ENCODE measurements around the gene ARID5B. TPM values are rescaled to one million over a fixed set of nuclear protein-coding genes. Genes with fewer than 3 reads are reported as not detected.
A peak's percentile ranks its signal among the peaks of the same experiment; 100 is the strongest.

ARID5B gene
- polyA plus RNA-seq, 6 donors from 2014 or later: 68.6 to 165 (median 122) TPM

DNA sequence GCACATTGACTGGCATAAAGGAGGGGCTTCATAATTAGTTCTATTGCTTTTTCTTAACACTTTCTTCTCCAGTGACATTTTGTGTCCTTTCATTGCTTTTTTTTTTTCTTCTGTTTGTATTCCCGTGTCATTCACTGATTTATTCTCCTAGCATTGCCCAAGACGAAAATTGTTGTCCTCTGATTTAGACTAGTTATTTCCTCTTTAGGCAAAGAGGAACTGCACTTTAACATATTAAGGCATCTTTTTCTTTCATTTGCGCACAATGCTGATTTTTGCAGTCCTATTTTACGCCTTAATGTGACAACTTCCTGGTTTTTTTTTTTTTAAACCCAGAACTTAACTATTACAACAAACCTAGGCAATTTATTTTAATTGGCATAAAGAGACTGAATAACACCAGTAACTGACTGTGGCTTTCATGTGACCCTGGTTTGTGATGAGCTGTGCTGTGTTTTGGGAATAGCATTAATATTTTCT, 39.7 kb downstream of the ARID5B start:
- peak; percentile 81 to 85 for ATAC-seq (ENCODE audit: low read depth in 2 of 2)
- H3K36me3 Mint-ChIP-seq: peaks cover 17 to 41% of the 10 kb centered on the region in 2 donors
- peaks cover 52 to 91% (median 70%) of the 10 kb centered on the region in 3 donors for H3K4me1 Mint-ChIP-seq

DNA sequence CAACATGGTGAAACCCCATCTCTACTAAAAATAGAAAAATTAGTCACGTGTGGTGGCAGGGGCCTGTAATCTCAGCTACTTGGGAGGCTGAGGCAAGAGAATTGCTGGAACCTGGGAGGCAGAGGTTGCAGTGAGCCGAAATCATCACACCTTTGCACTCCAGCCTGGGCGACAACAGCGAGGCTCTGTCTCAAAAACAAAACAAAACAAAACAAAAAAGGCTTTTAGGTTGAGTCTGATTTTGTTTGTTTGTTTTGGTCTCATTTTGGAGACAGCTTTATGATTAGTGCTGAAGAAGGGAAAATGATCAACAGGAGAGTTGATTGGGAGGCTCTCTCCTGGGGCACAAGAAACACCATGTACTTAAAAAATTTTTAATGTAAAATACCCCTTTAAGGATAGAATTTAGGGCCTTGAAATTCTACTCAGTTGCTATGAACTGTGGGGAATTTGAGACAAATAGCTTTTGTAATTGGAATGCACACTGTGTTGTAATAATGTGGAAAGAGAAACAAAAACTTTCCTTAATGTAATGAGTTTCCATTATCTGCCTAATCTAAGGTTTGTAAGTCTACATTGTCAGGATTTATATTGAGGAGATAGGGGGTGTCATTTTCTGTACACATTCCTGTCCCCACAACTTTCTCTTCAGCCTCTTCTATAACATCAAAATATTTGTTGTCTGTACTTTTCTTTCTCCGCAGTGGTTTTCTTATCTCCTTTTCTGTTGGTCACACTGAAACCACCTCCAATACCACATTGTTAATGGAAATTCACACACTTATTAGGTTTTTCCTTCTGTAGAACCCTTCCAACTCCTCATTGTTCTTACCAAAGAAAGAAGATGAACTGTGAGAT, 41.3 kb downstream of the ARID5B start:
- ATAC-seq (ENCODE audit: low read depth in 2 of 2): no peak
- Mint-ChIP-seq H3K27ac (peak overlapping the region; percentile 87 to 98 (median 94)), H3K9me3 (peaks cover 0 to 2% (median 0%) of the 10 kb centered on the region in 7 donors), H3K4me3 (peak overlapping the region; percentile 54 to 83 (median 60)), H3K36me3 (peaks cover 17 to 45% of the 10 kb centered on the region in 2 donors), H3K27me3 (no peaks in the 10 kb centered on the region), H3K4me1 (peaks cover 43 to 86% (median 59%) of the 10 kb centered on the region in 3 donors)
- no peak for DNase-seq

More for the DNA sequence above, 39.7 kb downstream of the ARID5B start:
- Mint-ChIP-seq H3K27ac (peak overlapping the region; percentile 87 to 98 (median 94)), H3K27me3 (no peaks in the 10 kb centered on the region), H3K4me3 (peak overlapping the region; percentile 45 to 83 (median 62)), H3K9me3 (peaks cover 0 to 2% (median 0%) of the 10 kb centered on the region in 7 donors)
- DNase-seq: peak; percentile 77

DNA sequence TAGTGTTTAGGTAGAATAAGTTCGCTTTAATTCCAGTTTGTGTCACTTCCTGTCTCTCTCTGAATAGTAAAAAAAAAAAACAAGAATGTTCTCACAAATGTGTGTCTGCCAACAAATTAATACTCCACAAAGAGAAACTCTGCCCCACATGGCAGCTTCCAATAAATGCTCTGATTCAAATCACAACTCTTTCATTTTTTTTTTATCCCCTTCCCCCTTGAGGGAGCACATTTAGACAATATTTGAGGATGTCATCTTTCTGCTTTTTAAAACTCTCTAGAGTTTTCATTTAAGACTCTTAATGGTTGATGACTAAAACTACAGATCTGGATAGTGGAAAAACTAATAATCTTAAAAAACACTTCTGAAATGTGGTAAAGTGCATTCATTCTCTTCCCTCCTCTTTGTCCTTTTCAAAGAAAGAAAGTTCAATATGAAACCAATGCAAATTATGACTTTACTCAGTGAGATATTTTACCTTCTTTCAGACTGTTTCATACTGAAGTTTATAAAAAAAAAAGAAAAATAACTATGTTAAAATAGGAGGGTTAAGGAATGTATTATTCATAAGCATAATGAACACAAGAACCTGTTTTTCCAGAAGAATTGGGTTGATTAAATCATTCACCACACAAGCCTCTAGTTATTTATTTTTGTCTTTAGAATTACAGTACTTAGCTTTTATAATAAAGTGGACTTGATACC, 42.3 kb downstream of the ARID5B start:
- Mint-ChIP-seq H3K4me1 (peaks cover 34 to 76% (median 49%) of the 10 kb centered on the region in 3 donors), H3K27me3 (no peaks in the 10 kb centered on the region)
- peak; percentile 47 for DNase-seq

DNA sequence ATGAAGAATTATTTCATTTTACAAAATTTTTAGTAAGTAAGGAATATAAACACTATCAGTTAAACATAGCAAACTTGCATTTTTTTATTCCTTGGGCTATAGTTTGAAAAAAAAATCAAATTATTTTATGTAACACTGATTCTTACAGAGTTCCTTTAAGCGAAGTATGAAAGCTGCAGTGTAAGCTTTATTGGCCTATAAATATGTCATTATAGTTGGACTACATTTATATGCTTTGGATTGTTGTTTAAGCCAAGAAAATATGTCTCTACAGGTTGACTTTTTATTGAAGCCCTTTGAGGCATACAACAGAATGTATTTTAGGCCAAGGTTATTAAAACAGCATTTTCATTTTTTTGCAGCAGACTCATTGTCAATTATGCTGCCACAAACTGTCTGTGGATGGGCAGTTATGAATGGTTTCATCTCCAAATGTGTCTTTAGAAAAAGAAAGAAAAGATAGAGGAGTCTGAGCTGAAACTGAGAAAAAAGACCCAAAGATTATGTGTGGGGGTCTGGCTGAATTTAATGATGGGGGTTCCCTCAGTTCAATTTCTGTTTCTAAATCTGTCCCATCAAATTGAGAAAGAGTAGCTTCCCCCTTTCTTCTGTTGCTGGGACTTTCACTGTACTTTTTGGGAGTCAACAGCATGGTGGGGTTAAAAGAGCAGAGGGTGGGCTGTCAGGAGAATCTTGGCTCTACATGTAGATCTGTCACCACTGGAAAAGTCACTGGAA, 43.1 kb downstream of the ARID5B start:
- ATAC-seq (ENCODE audit: low read depth in 2 of 2) (no peak), DNase-seq (no peak)
- Mint-ChIP-seq H3K27ac (peak overlapping the region; percentile 39 to 97 (median 90)), H3K27me3 (no peaks in the 10 kb centered on the region), H3K4me3 (peak overlapping the region in 6 of 8 donors; percentile 15 to 83 (median 71)), H3K9me3 (peaks cover 0 to 2% (median 0%) of the 10 kb centered on the region in 7 donors), H3K36me3 (peaks cover 17 to 32% of the 10 kb centered on the region in 2 donors), H3K4me1 (peaks cover 27 to 69% (median 46%) of the 10 kb centered on the region in 3 donors)

More for the DNA sequence above, 42.3 kb downstream of the ARID5B start:
- peaks cover 0 to 2% (median 0%) of the 10 kb centered on the region in 7 donors for H3K9me3 Mint-ChIP-seq
- ATAC-seq (ENCODE audit: low read depth in 2 of 2): peak; percentile 40 to 45
- peaks cover 17 to 39% of the 10 kb centered on the region in 2 donors for H3K36me3 Mint-ChIP-seq
- peak overlapping the region; percentile 38 to 79 (median 54) for H3K4me3 Mint-ChIP-seq
- H3K27ac Mint-ChIP-seq: peak overlapping the region; percentile 87 to 98 (median 94)

DNA sequence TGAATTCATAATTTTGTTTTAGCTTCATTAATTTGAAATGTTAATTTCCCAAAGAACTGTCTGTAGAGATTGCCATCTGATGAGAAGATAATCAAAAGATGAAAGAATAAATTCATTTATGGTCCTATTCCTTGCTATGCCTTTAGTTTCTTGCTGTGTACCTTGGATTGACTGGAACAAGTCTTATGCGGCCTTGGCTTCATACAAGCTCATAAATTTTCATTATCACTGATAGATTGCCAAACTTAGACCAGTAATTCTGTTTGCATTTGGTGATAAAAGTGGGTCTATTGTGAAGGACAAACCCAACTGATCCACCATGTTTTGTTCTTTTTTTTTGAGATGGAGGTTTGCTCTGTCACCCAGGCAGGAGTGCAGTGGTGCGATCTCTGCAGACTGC, 48.2 kb downstream of the ARID5B start:
- DNase-seq: no peak
- peaks cover 27 to 61% (median 34%) of the 10 kb centered on the region in 3 donors for H3K4me1 Mint-ChIP-seq
- no peak for ATAC-seq (ENCODE audit: low read depth in 2 of 2)
- H3K27ac Mint-ChIP-seq: peak overlapping the region in 5 of 6 donors; percentile 13 to 42 (median 29)
- H3K4me3 Mint-ChIP-seq: peak overlapping the region in 1 of 8 donors; percentile 69
- H3K36me3 Mint-ChIP-seq: peaks cover 16 to 29% of the 10 kb centered on the region in 2 donors
- no peaks in the 10 kb centered on the region for H3K27me3 Mint-ChIP-seq
- H3K9me3 Mint-ChIP-seq: no peaks in the 10 kb centered on the region

GRCh38 chr10:61950449-61951143, 49.1 kb downstream of the ARID5B start:
- H3K4me1 Mint-ChIP-seq: peaks cover 29 to 62% (median 39%) of the 10 kb centered on the region in 3 donors
- H3K27ac Mint-ChIP-seq: peak overlapping the region; percentile 16 to 90 (median 65)
- peak overlapping the region in 1 of 8 donors; percentile 21 for H3K4me3 Mint-ChIP-seq
- DNase-seq (no peak), ATAC-seq (ENCODE audit: low read depth in 2 of 2) (no peak)
- no peaks in the 10 kb centered on the region for H3K9me3 Mint-ChIP-seq
- no peaks in the 10 kb centered on the region for H3K27me3 Mint-ChIP-seq
- peaks cover 23 to 33% of the 10 kb centered on the region in 2 donors for H3K36me3 Mint-ChIP-seq

DNA sequence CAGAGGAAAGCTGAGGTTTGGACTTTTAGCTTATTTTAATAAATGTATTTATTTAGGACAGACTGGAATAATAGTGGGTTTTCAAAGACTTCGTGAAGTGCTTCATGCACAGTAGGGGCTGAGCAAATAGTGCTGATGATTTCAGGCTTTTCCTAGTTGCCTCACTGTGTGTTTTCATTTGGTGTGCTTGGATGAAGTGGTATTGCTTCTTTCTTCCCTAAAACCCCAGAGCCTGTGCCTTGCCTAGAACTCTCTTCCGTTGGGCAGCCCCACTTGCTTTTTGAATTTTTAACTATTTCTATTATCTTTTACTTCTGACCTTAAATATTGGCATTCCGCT, 49.6 kb downstream of the ARID5B start:
- DNase-seq (no peak), ATAC-seq (ENCODE audit: low read depth in 2 of 2) (no peak)
- peaks cover 24 to 33% of the 10 kb centered on the region in 2 donors for H3K36me3 Mint-ChIP-seq
- H3K27me3 Mint-ChIP-seq: no peaks in the 10 kb centered on the region
- H3K4me1 Mint-ChIP-seq: peaks cover 29 to 66% (median 45%) of the 10 kb centered on the region in 3 donors
- H3K4me3 Mint-ChIP-seq: peak overlapping the region in 1 of 8 donors; percentile 7
- H3K27ac Mint-ChIP-seq: peak overlapping the region in 5 of 6 donors; percentile 24 to 86 (median 53)
- no peaks in the 10 kb centered on the region for H3K9me3 Mint-ChIP-seq

- Mint-ChIP-seq H3K27me3 (no peaks in the 10 kb centered on the region), H3K36me3 (peaks cover 24 to 33% of the 10 kb centered on the region in 2 donors), H3K4me1 (peaks cover 36 to 69% (median 55%) of the 10 kb centered on the region in 3 donors), H3K9me3 (no peaks in the 10 kb centered on the region), H3K27ac (peak overlapping the region; percentile 21 to 88 (median 76)), H3K4me3 (peak overlapping the region in 1 of 8 donors; percentile 17)
- ATAC-seq (ENCODE audit: low read depth in 2 of 2) (no peak), DNase-seq (no peak)
Observed at GRCh38 chr10:61952028-61952674, 50.7 kb downstream of the ARID5B start.

- DNase-seq (no peak), ATAC-seq (ENCODE audit: low read depth in 2 of 2) (no peak)
- peaks cover 30 to 33% of the 10 kb centered on the region in 2 donors for H3K36me3 Mint-ChIP-seq
- H3K27me3 Mint-ChIP-seq: no peaks in the 10 kb centered on the region
- H3K4me1 Mint-ChIP-seq: peaks cover 42 to 74% (median 65%) of the 10 kb centered on the region in 3 donors
- no peaks in the 10 kb centered on the region for H3K9me3 Mint-ChIP-seq
- H3K4me3 Mint-ChIP-seq: no peak overlapping the region
- H3K27ac Mint-ChIP-seq: peak overlapping the region; percentile 18 to 86 (median 52)
Observed at GRCh38 chr10:61953183-61953582, 51.7 kb downstream of the ARID5B start.

DNA sequence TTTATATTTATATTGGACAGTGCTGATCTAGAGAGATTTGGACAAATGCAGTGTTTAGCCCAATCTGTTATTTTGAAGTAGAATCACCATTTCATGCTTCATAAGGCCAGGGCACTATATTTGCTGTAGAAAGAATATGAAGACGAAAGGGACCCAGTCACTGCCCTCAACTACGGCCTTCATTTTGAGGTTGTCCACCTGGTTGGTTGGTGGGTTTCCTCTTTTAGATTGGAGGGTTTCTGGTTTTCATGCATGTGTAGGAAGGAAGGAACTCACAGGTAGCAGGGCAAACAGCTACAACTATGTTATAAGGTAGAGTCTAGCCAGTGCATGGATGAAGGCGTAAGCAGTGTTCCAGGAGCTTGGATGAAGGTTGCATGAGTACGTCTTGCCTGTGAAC, 56.3 kb downstream of the ARID5B start:
- H3K27me3 Mint-ChIP-seq: no peaks in the 10 kb centered on the region
- H3K9me3 Mint-ChIP-seq: no peaks in the 10 kb centered on the region
- peak overlapping the region in 5 of 8 donors; percentile 9 to 75 (median 59) for H3K4me3 Mint-ChIP-seq
- ATAC-seq (ENCODE audit: low read depth in 2 of 2): no peak
- peaks cover 21 to 35% of the 10 kb centered on the region in 2 donors for H3K36me3 Mint-ChIP-seq
- no peak for DNase-seq
- peaks cover 58 to 87% (median 84%) of the 10 kb centered on the region in 3 donors for H3K4me1 Mint-ChIP-seq
- peak overlapping the region; percentile 44 to 92 (median 84) for H3K27ac Mint-ChIP-seq

GRCh38 chr10:61958311-61958710, 56.8 kb downstream of the ARID5B start:
- H3K36me3 Mint-ChIP-seq: peaks cover 21 to 36% of the 10 kb centered on the region in 2 donors
- H3K4me1 Mint-ChIP-seq: peaks cover 58 to 89% (median 84%) of the 10 kb centered on the region in 3 donors
- ATAC-seq (ENCODE audit: low read depth in 2 of 2): no peak
- no peaks in the 10 kb centered on the region for H3K9me3 Mint-ChIP-seq
- DNase-seq: no peak
- peak overlapping the region; percentile 44 to 92 (median 84) for H3K27ac Mint-ChIP-seq
- no peaks in the 10 kb centered on the region for H3K27me3 Mint-ChIP-seq
- peak overlapping the region in 5 of 8 donors; percentile 7 to 75 (median 59) for H3K4me3 Mint-ChIP-seq

DNA sequence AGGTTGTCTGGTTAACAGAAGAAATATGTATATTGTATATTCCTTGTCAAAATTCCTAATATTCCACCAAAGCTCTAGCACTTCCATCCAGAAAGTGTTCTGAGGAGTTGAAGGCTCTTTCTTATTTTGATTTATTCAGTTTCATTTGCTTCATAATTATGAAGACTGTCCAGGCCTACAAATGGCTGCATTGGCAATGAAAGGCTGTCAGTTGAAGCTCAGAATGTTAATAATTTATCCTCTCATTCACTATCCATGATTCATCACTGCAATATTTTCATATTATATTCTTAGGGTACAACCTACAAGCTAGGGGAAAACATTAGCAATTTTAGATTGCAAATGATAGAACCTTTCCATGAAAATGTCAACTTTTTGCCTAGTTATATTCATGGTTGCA, 57.3 kb downstream of the ARID5B start:
- no peak for DNase-seq
- ATAC-seq (ENCODE audit: low read depth in 2 of 2): no peak
- no peaks in the 10 kb centered on the region for H3K9me3 Mint-ChIP-seq
- H3K36me3 Mint-ChIP-seq: peaks cover 21 to 34% of the 10 kb centered on the region in 2 donors
- H3K4me3 Mint-ChIP-seq: peak overlapping the region in 3 of 8 donors; percentile 7 to 23 (median 13)
- no peaks in the 10 kb centered on the region for H3K27me3 Mint-ChIP-seq
- peak overlapping the region; percentile 34 to 92 (median 84) for H3K27ac Mint-ChIP-seq
- peaks cover 61 to 89% (median 84%) of the 10 kb centered on the region in 3 donors for H3K4me1 Mint-ChIP-seq
